NCI-H187 treated with DMSO at 0.1 percent for 48 hours (cell line): ENCODE results near the gene C1QTNF6.

ENCODE experiments used
- DNase-seq: peaks from one replicate; lab custom pipeline; 2025; lab: John Stamatoyannopoulos, UW

C1QTNF6 gene

DNA sequence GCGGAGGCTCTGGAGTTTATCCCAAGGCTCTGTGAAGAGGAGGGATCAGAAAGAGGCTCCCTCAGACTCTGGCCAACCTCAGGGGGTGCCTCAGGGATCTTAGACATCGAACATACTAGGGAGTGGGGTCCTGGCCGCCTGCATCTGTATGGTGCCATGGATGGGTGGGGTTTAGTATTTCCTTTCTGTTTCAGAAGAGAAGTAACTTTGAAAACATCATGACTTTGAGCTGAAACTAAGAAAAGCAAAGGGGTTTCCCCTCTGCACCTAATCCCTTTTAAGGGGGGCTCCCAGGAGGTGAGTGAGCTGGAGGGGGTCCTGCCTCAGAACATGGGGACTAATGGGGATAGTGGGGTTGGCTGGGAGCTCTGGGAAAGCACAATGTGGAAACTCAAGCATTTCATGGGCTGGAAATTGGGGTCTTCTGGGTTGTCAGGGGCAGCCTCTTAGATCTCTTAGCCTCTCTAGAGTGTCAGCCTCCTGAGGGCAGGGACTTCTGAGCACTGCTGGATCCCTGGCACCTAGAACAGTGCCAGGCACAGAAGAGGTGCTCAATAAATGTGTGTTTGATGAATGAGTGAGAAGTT is 36.0 kb upstream of the C1QTNF6 start:
- DNase-seq, result no peak

DNA sequence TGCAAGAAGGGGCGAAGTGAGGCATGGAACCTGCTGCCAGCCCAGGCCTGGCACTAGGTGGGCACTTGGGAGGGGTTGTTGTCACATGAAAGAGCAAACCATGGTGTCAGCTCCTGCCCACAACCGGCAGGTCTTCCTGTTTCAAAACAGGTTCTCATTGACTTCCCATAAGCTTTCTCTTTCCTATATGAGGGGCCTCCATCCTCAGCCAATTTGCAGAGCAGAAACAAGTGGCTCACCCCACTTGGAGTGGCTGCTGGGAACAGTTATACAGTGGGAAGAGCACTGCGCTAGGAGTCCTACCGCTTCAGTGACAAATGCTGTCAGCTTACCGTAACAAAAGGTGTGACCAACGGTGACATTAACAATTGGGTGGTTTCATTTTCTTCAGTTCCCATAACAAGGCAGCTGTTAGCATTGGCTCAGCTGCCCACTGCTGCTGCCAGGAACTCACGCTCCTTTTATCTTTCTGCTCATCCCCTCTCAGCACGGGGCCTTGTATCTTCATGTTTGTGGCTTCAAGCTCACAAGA is 34.5 kb upstream of the C1QTNF6 start:
- no peak for DNase-seq

GRCh38 chr22:37221424-37222333 is 33.6 kb upstream of the C1QTNF6 start:
- DNase-seq, result no peak

DNA sequence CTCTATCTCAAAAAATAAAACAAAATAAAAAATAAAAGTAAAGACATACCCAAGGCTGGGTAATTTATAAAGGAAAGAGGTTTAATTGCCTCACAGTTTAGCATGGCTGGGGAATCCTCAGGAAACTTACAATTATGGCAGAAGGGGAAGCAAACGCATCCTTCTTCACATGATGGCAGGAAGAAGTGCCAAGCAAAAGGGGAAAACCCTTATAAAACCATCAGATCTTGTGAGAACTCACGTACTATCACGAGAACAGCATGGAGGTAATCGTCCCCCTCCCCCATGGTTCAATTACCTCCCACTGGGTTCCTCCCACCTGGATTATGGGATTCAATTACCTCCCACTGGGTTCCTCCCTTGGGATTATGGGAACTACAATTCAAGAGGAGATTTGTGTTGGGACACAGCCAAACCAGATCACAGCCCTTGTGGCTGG is 32.5 kb upstream of the C1QTNF6 start:
- DNase-seq, result no peak

- DNase-seq, result no peak
These were observed 31.5 kb upstream of the C1QTNF6 start for GRCh38 chr22:37219533-37219932.

- no peak for DNase-seq
These were observed 30.8 kb upstream of the C1QTNF6 start for GRCh38 chr22:37218771-37219411.

- no peak for DNase-seq
These were observed 30.3 kb upstream of the C1QTNF6 start for GRCh38 chr22:37218399-37218770.

GRCh38 chr22:37215890-37216289 is 27.8 kb upstream of the C1QTNF6 start:
- DNase-seq, result no peak

- no peak for DNase-seq
These were observed 26.6 kb upstream of the C1QTNF6 start for GRCh38 chr22:37214731-37215030.

GRCh38 chr22:37213941-37214730 is 26.1 kb upstream of the C1QTNF6 start:
- no peak for DNase-seq

GRCh38 chr22:37213218-37213855 is 25.3 kb upstream of the C1QTNF6 start:
- DNase-seq, result no peak

DNA sequence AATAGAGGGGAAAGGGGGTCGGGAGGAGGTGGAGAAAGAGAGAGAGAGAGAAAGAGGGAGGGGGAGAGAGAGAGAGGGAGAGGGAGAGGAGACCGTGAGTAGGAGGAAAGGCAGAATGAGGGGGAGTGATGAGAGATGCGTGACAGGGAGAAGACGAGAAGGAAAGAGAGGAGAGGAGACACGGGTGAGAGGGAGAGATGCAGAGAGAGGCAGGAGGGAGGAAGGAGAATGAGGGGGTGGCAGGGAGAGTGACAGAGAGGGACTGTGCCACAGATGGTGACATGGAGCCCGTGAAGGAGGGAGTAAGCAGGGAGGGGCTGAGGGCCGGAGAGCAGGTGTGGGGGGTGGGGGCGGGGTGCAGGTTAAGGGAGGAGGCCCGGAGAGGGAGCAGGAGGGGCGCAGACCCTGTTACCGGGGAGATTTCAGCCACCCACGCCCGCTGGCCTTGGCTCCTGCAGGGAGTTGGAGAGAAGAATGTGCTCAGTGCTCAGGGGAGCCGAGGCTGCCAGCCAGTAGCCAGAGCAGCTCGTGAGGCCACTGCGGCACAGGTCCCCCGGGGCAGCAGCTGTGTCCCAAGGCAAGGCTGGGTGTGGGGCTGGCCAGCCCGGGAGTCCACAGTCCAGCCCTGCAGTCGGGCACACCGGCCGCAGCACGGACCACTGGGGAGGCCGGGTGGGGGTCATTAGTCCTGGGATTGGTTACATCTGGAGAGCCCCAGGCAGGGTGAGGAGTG is 24.3 kb upstream of the C1QTNF6 start, which contains the start of gene SSTR3:
Gene SSTR3, minus strand, starts transcription at position 304 of the 733 bp plus-strand sequence. CDS start 4,674 bp downstream, outside the sequence.
- DNase-seq, result no peak

- no peak for DNase-seq
These were observed 23.8 kb upstream of the C1QTNF6 start for GRCh38 chr22:37211866-37212173.

- DNase-seq, result no peak
These were observed 23.2 kb upstream of the C1QTNF6 start for GRCh38 chr22:37211075-37211865.

DNA sequence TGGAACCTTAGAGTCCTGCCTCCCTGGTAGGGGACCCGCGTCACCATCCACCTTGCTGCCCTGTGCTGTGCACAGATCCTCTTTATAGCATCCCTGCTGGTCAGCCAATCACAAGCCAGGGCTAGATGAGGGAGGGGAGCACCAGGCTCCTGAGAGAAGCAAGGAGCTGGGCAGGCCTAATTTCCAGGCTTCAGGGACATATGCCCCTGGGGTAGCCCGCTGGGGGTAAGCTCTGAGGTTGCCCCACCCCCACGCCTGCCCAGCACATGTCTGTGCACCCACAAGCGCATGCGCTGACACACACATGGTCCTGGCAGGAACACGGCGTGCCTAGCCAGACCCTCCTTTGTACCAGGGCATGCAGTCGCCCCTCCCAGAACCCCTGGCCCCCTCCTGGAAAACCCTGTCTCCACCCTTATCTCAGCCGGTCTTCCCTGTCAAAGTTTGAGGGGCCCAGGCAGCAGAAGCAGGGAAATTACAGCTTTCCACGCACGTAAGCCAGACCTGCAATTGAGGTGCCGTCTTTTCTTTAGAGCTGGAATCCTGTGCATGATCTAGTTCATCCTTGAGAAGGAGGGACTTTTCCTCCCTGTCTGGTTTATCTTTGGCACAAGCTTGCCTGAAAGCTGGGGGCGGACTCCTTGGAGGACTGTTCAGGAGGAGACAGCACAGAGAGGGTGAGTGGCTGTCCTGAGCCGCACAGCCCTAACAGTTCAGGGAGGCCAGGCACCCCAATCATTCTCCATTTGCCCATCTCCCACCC is 22.2 kb upstream of the C1QTNF6 start:
- DNase-seq, result no peak

GRCh38 chr22:37209140-37209845 is 21.2 kb upstream of the C1QTNF6 start:
- DNase-seq, result no peak

GRCh38 chr22:37208401-37209139 is 20.5 kb upstream of the C1QTNF6 start:
- DNase-seq, result no peak

- no peak for DNase-seq
These were observed 19.9 kb upstream of the C1QTNF6 start for GRCh38 chr22:37207981-37208380.
